Stimulated activated CD8-positive, alpha-beta memory T cell treated with anti-CD3 and anti-CD28 coated beads, Interleukin-15, amount 100 ng/mL, for 24 hours (primary cell): ENCODE results near the gene HMSD.

ENCODE experiments used
- DNase-seq: peaks from one replicate; pipeline ENCODE4 v3.0.0-alpha.2; 2020; ENCODE audit warnings: low read depth

Gene HMSD

DNA sequence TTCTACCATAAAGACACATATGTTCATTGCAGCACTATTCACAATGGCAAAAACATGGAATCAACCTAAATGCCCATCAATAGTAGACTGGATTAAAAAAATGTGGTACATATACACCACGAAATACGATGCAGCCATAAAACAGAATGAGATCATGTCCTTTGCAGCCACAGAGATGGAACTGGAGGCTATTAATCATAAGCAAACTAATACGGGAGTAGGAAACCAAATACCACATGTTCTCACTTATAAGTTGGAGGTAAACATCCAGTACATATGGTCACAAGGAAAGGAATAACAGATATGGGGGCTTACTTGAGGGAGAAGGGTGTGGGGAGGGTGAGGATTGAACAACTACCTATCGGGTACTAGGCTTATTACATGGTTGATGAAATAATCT lies 7.7 kb downstream of the HMSD start:
- DNase-seq, result no peak

DNA sequence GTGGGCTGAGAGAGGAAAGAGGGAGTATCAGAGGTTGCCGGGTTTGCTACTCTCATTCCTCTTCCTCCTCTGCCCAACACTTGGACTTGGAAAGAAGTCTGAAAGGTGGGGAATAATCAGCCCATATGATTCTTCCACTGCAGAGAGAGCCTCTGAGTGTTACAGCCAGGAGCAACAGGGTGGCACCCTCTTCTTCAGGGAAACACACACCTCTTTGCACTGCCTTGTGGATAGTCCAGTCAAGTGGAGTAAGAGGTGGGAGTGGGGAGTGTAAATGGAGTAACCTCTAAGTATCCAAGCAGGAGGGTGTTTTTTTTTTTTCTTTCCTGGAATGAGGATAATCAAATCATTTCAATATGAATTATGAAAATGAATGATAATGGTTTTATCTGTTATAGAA lies 11.8 kb downstream of the HMSD start:
- DNase-seq, result no peak

DNA sequence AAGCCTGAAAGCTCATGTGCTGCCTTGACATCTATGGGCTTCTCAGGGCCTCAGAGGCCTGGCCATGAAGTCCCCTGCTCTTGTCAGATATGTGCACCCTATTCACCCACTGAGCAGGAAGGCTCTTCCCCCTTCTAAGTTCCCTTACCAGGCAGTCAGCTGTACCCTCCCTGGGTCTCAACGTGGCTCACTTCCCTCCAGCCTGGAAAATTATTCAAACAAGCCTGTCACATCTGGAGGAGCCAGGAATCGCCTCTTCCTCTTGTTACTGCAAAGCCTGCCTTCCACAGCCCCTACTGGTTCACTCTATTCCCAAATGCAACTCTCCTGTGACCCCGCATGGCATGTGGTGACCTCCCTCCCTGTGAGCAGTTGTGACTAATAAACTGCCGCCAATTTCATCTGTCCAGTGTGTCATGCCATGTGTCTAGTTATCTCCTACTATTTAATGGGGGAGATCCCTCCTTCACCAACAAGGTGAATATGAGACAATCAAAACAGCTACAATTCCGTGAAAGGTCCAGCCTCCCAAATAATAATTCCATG lies 12.4 kb downstream of the HMSD start:
- DNase-seq, result no peak

DNA sequence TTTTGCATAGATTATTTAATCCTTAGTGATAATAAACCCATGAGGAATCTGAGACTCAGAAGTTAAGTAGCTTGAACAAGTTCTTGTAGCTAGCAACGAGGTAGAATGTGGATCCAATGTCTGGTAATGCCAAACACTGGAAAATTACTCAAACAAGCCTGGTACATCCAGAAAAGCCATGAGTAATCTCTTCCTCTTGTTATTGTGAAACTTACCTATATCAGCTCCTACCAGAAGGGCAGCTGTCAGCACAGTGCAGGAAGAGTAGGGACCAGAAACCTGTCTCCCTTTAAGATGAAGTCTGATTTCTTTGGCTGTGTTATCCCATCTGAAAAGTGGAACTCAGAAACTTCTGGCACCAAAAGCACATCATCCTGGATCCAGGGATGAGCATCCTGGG lies 13.0 kb downstream of the HMSD start:
- no peak for DNase-seq

DNA sequence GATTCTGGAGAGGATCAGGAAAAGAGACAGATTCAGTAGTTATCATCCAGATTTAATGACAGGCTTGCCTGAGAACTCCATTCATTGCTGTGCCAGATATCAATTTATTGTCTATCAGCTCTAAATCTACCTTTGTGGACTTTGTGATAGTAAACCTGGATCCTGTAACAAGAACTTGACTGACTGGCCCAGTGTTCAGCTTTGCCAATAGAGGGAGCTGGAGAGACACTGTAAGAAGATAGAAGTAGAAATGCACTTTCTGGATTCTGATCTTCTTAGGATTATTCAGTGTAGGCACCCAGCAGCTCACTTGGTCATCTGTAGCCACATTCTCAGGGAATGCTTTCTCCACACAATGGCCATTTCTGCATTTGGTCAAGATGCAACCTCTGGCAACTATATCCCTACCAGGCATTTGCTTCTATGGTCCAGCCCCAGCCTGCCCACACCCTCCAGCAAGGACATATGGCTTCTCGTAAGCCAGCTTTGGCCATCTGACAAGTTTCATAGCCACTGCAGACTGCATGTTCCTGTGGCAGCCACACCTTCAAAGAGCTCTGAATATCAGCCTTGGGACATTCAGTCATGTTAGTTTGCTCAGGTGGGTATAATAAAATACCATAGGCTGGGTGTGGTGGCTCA lies 14.6 kb downstream of the HMSD start:
- no peak for DNase-seq

DNA sequence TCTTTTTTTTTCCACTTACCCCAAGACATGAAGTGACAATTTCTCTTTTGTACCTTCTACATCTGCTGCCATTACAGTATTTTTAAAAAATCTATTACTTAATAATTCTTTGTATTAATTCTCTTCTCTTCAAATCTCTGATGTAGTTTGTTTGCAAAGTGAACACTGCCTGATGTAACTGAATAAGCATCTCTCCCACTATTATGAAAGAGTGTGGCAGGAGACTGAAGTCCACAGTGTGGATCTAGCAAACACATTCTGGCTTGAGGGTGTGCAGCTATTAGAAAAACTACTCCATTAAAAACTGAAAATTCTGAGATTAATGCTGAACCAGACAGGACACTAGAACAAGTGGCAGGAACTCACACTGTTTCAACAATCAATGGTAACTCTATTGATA lies 15.8 kb downstream of the HMSD start:
- no peak for DNase-seq

DNA sequence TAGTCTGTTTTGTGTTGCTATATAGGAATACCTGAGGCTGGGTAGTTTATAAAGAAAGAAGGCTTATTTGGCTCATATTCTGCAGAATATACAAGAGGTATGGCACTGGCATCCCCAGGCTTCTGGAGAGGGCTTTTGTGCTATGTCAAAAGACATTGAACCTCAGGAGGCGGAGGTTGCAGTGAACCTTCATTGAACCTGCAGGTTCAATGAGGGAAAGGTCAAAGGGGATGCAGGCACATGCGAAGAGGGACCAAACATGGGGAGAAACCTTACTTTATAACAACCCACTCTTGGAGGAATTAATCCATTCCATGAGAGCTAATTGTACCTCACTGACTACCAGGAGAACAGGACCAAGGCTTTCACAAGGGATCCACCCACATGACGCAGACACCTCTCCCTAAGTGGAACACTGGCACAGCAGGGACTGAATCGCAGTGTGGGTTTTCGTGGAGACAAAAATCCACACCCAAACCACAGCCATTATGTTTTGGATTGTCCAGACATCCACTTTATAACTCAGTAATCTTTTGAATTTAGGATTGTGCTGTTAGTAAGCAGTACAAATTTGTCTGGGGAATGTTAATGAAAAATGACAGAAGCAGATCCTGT lies 16.7 kb downstream of the HMSD start:
- DNase-seq, result no peak

DNA sequence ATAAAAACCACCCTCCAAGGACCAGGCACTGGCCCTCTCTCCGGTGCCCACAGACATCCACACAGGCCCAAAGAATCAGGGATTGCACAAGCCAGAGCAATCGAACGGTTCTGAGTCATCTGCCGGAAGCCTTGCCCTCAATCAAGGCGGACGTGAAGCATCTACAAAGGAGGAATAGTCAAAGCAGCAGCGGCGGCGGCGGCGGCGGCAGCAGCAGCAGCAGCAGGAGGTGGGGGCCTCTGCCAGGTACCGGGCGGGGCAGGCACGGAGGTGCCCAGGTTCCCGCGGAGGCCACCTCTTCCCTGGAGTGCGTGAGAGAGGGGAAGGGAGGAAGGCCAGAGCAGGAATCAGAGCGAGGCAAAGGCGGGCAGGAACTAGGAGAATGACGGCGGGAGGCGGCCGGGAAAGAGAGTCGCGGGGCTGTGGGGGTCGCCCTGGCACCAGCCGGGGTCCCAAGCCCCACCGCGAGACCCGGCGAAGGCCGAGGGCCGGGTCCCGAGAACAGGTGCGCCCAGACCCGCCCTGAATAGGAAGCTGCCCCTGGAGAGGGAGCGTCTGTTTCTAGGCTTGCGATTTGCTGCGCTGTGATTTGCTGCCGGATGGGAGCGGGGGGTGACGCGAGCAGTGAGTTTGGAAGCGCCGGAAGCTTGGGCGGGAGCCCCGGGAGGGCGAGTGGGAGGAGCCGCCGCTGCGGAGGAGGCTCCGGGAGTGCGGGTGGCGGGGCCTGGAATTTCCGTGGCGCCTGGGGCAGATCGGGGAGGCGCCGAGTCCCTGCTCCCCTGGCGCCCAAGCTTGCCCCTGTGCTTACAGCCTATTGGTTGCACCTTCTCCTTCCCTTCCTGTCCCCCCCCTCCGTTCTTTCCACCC lies 21.1 kb downstream of the HMSD start, which contains the start of gene SERPINB8:
Gene SERPINB8, plus strand, starts transcription at position 140 of the 867 bp plus-strand sequence. CDS start 8,228 bp downstream, outside the sequence.
- peak; percentile 47 for DNase-seq

DNA sequence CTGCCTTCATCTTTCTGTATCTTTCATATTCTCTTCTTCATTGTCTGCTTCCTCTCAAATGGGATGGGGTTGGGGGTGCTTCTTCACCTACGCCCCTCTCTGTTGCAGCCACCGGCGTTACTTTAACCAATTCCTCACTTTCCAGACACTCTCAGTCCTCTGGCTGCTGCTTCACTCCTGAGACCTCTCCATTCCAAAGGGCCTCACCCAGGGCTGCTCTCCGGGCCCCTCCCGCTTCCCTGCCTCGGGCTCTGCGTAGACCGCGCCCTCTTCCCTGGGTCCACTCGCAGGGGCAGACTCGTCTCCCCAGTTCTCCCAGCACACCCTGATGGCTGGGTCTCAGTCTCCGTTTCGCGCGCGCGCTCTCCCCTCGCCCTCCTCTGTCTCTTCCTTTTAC lies 21.7 kb downstream of the HMSD start:
- no peak for DNase-seq

DNA sequence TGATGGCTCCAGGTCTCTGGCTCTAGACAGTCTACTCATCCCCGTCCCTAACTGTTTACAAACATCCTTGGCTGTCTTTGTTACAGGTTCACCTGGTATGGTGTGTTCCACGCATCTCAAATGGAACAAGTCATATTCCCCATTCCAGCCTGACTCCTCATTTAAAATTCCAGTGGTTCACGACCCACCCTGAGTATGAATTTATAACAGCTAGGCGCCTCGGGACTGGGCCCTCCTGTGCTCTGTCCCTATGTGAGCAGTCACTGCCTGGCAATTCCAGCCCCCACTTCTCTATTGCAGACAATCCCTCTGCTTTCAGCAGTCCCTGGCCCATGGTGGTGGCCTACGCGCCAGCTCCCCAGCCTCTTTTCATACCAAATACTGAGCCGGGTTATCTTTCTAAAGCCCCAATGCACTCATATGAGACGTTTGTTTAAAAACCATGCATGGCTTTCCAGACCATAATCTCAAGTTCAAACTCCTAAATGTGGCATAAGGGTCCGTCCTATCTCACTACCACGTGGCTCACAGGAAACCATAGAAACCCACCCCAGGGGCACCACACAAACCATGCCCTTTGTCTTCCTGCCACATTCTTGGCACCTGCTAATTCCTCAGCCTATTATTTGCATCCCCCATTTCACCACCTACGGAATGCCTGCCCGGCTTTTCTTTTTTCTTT lies 22.4 kb downstream of the HMSD start:
- DNase-seq, result no peak

DNA sequence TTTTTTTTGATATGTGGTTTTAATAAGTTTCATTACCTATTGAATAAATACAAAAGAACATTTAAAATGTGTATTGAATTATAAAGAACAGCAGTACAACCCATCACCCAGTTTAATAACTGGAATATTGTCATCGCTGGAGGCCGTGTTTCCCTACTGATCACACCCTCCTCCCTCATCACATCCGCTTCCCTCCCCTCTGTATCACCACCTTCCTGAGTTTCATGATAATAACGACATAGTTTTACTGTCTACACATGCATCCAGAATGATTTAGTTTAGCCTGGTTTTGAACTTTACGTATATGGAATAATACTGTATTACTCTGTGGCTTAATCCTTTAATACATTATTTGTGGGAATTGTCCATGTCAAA lies 22.9 kb downstream of the HMSD start:
- no peak for DNase-seq

DNA sequence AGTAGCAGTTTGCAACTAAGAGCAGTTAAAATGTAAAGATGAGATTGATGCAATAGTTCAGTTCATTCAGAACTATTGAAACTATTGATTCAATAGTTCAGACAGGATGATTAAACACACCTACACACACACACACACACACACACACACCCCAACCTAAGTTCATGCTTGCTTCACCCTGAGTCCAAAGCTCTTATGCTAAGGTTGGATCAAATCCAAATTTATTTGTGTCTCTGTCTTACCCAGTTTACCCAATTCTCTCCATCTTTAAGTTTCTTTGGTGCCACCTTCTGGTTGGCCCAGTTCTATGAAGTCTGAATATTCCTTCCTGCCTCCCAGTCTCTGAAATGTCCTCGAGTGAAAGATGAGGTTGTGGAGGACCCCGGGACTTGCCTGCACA lies 25.9 kb downstream of the HMSD start:
- no peak for DNase-seq

DNA sequence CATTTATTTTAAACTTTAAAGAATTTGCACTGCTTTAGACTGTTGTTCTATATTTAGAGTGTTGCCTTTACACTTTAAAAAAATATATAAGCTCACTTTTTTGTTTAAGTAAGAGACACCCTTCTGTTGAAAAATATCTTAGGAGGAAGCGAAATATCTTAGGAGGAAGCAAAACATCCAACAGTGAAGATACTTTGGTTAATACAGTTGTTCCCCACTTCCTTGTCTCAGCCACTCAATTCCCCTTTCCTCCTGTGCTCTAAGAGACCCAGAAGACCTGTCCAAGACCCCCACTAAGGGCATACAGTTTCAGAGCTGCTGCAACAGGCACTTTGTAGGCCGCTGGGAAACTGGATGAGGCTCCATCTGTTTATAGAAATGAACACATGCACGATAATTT lies 26.5 kb downstream of the HMSD start:
- no peak for DNase-seq

DNA sequence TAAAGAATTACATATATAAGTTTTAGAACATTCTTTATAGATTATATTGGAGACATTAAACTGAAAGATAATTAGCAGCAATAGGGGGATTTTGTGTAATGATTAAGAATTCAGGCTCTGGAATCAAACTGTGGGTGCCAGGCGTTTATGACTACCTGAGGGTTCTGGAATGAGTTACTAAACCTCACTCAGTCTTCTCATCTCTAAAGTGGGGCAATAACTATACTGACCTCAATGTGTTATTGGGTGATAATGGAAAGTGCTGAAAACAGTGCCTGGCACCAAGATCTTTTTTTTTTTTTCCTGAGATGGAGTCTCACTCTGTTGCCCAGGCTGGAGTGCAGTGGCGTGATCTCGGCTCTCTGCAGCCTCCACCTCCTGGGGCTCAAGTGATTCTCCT lies 27.9 kb downstream of the HMSD start:
- DNase-seq, result no peak

DNA sequence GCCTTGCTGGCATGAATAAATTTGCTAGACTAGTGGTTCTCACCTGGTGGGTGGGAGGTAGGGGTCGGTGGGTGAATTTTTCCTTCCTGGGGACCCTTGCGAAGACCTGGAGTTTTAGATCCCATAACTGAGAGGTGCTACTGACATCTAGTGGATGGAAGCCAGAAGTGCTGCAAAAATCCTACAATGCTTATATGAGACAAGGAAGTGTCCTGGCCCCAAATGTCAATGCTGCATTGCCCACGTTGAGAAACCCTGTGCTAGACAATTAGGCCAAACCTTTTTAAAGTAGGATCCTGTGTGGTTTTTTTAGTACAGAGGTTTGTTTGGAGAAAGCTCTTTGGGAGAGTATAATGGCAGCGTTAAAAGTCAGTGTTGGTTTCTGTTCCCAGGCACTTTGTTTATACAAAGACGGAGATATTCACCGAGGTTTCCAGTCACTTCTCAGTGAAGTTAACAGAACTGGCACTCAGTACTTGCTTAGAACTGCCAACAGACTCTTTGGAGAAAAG lies 30.4 kb downstream of the HMSD start:
- DNase-seq, result no peak

DNA sequence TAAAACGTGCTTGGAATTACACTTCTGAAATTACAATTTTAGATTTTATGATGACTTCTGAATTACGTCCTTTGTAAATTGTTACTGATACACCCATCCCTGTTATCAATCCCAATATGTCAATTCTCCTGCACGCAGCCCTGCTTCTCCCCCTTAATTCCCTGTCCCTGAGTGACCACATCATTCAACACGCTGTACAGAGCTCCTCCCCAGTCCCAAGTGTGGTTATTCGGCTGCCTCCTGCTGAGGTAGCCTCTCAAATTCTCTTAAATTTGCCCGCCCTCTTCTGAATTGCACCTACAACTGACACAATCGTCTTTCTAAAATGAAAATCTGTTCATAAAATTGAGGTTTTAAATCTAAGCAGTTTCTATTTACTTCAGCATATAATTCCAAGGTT lies 30.9 kb downstream of the HMSD start:
- DNase-seq, result no peak

DNA sequence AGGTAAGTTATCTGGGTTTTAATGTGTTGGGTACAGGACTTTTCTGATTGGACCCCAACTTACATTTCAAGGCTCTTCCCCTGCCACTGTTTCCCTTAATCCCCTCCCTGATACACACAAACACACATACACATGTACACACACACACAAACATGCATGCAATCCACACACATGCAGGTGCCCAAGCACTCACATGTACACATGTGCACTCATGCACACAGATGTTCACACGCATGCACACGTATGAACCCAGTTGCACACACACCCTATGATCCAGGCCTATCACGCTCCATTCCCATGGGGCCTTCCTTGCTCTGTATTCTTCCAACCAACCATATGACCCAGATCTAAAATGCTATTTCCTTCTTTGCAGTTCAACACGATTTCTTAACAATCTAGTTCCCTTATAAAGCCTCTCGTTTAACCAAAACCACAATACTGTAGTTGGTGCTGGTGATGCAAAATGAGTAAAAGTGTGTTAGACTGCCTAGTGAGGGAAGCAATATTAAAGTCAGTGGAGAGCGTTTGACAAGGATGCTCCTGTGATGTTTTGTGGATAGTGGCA lies 31.9 kb downstream of the HMSD start:
- DNase-seq, result no peak

DNA sequence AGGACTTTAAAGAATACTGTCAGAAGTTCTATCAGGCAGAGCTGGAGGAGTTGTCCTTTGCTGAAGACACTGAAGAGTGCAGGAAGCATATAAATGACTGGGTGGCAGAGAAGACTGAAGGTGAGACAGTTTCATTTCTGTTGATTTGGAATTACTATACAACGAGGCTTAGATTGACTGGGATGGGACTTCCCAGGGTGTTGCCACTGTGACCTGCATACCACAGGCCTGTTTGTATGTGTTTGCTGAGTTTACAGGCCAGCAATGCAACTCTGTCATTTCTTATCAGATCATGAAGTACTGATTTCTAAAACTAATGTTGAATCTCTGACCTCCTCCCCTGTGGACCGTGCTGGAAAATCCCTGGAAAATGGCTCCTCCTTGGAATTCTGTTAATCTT lies 32.6 kb downstream of the HMSD start:
- no peak for DNase-seq

DNA sequence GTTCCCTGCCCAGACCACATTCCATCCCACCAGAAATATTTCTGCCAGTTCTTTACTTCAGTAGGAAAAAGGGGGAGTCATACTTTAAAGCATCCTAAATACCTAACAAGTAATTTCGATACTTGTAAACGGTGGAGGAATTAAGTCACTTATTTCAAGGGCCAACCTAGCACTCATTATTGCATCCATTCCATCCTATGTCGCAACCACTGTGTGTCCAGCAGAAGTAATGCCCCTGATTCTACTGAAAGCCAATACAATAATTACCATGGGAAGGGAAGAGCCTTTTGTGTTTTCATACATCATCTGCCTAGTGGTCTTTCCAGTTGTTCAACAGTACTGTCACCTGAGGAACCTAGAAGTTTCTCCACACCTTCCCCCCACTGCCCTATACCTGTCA lies 33.3 kb downstream of the HMSD start:
- DNase-seq, result no peak

DNA sequence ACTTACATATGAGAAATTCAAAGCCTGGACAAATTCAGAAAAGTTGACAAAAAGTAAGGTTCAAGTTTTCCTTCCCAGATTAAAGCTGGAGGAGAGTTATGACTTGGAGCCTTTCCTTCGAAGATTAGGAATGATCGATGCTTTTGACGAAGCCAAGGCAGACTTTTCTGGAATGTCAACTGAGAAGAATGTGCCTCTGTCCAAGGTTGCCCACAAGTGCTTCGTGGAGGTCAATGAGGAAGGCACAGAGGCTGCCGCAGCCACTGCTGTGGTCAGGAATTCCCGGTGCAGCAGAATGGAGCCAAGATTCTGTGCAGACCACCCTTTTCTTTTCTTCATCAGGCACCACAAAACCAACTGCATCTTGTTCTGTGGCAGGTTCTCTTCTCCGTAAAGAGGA lies 37.8 kb downstream of the HMSD start:
- DNase-seq, result no peak

DNA sequence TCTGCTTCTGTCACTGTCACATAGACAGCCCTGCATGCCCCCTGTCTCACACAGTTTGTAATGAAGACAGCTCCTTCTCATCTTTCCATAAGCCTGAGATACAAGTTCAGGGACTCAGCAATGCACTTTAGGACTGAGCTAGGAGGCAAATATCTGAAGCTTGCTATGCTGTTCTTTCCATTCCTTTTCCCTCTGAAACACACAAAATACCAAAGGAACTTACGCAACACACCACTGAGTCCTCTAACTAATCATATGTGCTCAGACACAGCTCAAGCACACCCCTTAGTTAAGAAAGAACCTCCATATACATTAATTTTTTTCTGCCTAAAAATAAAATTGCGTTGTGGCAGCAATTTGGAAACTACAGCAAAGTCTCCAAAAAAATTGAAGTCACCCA lies 38.6 kb downstream of the HMSD start:
- no peak for DNase-seq

DNA sequence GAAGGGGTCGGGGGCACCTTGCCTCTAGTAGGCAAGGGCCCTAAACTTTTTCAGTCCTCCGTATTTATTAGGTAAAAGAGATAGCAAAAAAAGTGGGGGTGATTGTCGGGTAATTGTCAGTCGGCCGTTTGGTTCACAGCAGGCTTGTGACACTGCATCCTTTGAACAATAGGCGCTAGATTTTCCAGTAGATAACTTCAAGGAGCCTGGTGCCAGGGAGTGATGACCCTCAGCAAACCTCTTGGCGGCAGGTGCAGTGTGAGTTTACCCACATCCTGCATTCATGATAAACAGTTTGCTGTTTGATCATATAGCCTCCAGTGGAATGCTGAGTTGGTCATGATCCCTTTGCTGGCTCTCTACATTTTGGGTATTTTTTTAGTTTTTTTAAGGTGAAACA lies 43.6 kb downstream of the HMSD start:
- DNase-seq, result no peak
